ENCODE data around the gene NLRC5.

- TF ChIP-seq, protein P1, sequence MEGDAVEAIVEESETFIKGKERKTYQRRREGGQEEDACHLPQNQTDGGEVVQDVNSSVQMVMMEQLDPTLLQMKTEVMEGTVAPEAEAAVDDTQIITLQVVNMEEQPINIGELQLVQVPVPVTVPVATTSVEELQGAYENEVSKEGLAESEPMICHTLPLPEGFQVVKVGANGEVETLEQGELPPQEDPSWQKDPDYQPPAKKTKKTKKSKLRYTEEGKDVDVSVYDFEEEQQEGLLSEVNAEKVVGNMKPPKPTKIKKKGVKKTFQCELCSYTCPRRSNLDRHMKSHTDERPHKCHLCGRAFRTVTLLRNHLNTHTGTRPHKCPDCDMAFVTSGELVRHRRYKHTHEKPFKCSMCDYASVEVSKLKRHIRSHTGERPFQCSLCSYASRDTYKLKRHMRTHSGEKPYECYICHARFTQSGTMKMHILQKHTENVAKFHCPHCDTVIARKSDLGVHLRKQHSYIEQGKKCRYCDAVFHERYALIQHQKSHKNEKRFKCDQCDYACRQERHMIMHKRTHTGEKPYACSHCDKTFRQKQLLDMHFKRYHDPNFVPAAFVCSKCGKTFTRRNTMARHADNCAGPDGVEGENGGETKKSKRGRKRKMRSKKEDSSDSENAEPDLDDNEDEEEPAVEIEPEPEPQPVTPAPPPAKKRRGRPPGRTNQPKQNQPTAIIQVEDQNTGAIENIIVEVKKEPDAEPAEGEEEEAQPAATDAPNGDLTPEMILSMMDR (conservative IDR thresholded peaks at IDR 0.05; ENCODE audit: low read length): no peak
- no peak for TF ChIP-seq EZH2phosphoT487 (IDR thresholded peaks at IDR 0.05; ENCODE audit: borderline replicate concordance, low read depth, low read length)
Observed at GRCh38 chr16:57027067-57027466, 37.7 kb downstream of the NLRC5 start.
